H1 (cell line): ENCODE data around the gene DIDO1. TPM values are rescaled to one million over a fixed set of nuclear protein-coding genes. Genes with fewer than 3 reads are reported as not detected.

Experiments used
- CBX8 ChIP-seq: fragments of 300-800, 300-1000 bp; sonication (generic); IDR thresholded peaks from 2 replicates; pipeline ENCODE4 v1.7.1; 2016; ENCODE audit warnings: low read depth, low read length, borderline replicate concordance
- GTF2F1 ChIP-seq: IDR thresholded peaks from 2 replicates; pipeline ENCODE4 v1.6.1; 2012; ENCODE audit warnings: low read depth, low read length, improper control_type of control experiment, borderline replicate concordance
- MAFK ChIP-seq: IDR thresholded peaks from 2 replicates; pipeline ENCODE4 v1.6.1; 2012; ENCODE audit warnings: low read depth, mild to moderate bottlenecking, improper control_type of control experiment, low read length
- PHF8 ChIP-seq: fragments of 200-600 bp; sonication (generic); conservative IDR thresholded peaks from 2 replicates; pipeline ENCODE4 v1.7.1; 2012; ENCODE audit warnings: low read depth, mild to moderate bottlenecking, inconsistent platforms, low read length, moderate library complexity
- RXRA ChIP-seq: IDR thresholded peaks from 2 replicates; pipeline ENCODE4 v1.6.1; 2011; ENCODE audit warnings: low read depth, mild to moderate bottlenecking, low read length, moderate library complexity; ENCODE audit not compliant: insufficient read depth
- TAF1 ChIP-seq: IDR thresholded peaks from 2 replicates; pipeline ENCODE4 v1.6.1; 2011; ENCODE audit warnings: mild to moderate bottlenecking, low read depth, low read length
- TEAD4 ChIP-seq: IDR thresholded peaks from 2 replicates; pipeline ENCODE4 v1.6.1; 2012; ENCODE audit warnings: low read depth, low read length, inconsistent platforms, mixed read lengths
- polyA plus RNA-seq, 7 experiments: library from polyadenylated mRNA; depleted of rRNA in 3 of 7; stranded (reverse) in 5 of 7; unstranded in 2 of 7; fragments of >200 nt in 5 of 7; fragments of 200-250 nt in 2 of 7; gene quantifications; 1 replicate in 5 of 7; 2 replicates in 1 of 7; 4 replicates in 1 of 7; pipeline versions ENCODE4 v1.2.1 to v1.2.3, GENCODE V29; 2011 to 2013; ENCODE audit warnings: missing spikeins in 2 of 7, mixed read lengths in 2 of 7
- total RNA-seq: library from RNA; stranded (reverse); fragmentation: NEBNext Ultra II Directional; extraction: Animal tissue kit (Norgen Biotek cat#: 25700); gene quantifications from 2 replicates; pipeline ENCODE4 v1.2.1, GENCODE V29; 2021
- TF ChIP-seq, protein P1 (sequence below), 3 experiments: IDR thresholded peaks; 1 replicate in 2 of 3; 2 replicates in 1 of 3; pipeline versions ENCODE4 v1.5.1 to v1.6.1; 2011; ENCODE audit warnings: low read length in 3 of 3, mild to moderate bottlenecking in 3 of 3, inconsistent platforms in 2 of 3, low read depth in 1 of 3, moderate library complexity in 1 of 3; ENCODE audit not compliant: insufficient read depth in 1 of 3; ENCODE audit errors: control extremely low read depth in 1 of 3

The DIDO1 gene
- total and polyA plus RNA-seq, 2 of the 8 experiments (the other 6 are each of a cell fraction or from before 2014, with no cell fraction given): 53.6 to 82.8 TPM

DNA sequence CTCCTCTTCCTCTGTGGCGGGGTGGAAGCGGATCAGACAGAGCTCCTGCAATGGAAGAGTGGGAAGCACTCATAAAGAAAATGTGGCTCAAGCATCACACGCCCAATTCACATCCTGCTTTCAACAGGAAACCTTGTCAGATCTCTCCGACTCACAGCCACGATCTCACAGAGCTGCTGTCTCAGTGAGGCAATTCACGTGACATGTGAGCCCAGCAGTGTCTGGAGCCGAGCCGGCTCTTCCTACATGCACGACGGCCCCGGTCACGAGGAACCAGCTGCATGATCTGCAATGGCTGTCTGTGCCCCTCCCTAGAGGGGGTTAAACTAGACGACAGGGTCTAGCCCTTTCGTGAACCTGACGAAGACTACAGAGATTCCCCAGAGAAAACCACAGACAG lies 35.2 kb downstream of the DIDO1 start (continued):
- TF ChIP-seq, protein P1, sequence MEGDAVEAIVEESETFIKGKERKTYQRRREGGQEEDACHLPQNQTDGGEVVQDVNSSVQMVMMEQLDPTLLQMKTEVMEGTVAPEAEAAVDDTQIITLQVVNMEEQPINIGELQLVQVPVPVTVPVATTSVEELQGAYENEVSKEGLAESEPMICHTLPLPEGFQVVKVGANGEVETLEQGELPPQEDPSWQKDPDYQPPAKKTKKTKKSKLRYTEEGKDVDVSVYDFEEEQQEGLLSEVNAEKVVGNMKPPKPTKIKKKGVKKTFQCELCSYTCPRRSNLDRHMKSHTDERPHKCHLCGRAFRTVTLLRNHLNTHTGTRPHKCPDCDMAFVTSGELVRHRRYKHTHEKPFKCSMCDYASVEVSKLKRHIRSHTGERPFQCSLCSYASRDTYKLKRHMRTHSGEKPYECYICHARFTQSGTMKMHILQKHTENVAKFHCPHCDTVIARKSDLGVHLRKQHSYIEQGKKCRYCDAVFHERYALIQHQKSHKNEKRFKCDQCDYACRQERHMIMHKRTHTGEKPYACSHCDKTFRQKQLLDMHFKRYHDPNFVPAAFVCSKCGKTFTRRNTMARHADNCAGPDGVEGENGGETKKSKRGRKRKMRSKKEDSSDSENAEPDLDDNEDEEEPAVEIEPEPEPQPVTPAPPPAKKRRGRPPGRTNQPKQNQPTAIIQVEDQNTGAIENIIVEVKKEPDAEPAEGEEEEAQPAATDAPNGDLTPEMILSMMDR (IDR thresholded peaks at IDR 0.05; ENCODE audit: control extremely low read depth in 1 of 3, insufficient read depth in 1 of 3, low read depth in 1 of 3, low read length in 3 of 3): no peak
- TF ChIP-seq PHF8 (no peak), TEAD4 (no peak), CBX8 (no peak), GTF2F1 (no peak), MAFK (no peak), RXRA (no peak), TAF1 (no peak)
